ENCODE measurements around the gene SHROOM3.

Gene SHROOM3

GRCh38 chr4:76498550-76498949, 63.5 kb downstream of the SHROOM3 start:
- no peak for DNase-seq

GRCh38 chr4:76499461-76499860, 64.4 kb downstream of the SHROOM3 start:
- DNase-seq = no peak

- DNase-seq = no peak
These were observed 67.9 kb downstream of the SHROOM3 start for GRCh38 chr4:76502886-76503285.

GRCh38 chr4:76504613-76505465, 69.8 kb downstream of the SHROOM3 start:
- no peak for DNase-seq

GRCh38 chr4:76511947-76512346, 76.9 kb downstream of the SHROOM3 start:
- DNase-seq = no peak

- DNase-seq = no peak
These were observed 78.5 kb downstream of the SHROOM3 start for GRCh38 chr4:76513482-76513881.

- no peak for DNase-seq
These were observed 79.1 kb downstream of the SHROOM3 start for GRCh38 chr4:76514087-76514486.

- DNase-seq = no peak
These were observed 81.2 kb downstream of the SHROOM3 start for GRCh38 chr4:76515975-76516843.

GRCh38 chr4:76518241-76518640, 83.2 kb downstream of the SHROOM3 start:
- no peak for DNase-seq

GRCh38 chr4:76523593-76523992, 88.6 kb downstream of the SHROOM3 start:
- DNase-seq = no peak

GRCh38 chr4:76525751-76526150, 90.7 kb downstream of the SHROOM3 start:
- DNase-seq = no peak

- no peak for DNase-seq
These were observed 91.6 kb downstream of the SHROOM3 start for GRCh38 chr4:76526585-76526990.

GRCh38 chr4:76527666-76528065, 92.6 kb downstream of the SHROOM3 start:
- DNase-seq = no peak

GRCh38 chr4:76531597-76531996, 96.6 kb downstream of the SHROOM3 start:
- DNase-seq = no peak

GRCh38 chr4:76532805-76533204, 97.8 kb downstream of the SHROOM3 start:
- no peak for DNase-seq

- DNase-seq = no peak
These were observed 98.3 kb downstream of the SHROOM3 start for GRCh38 chr4:76533314-76533713.

- DNase-seq = no peak
These were observed 100.8 kb downstream of the SHROOM3 start for GRCh38 chr4:76535603-76536372.

- DNase-seq = no peak
These were observed 101.3 kb downstream of the SHROOM3 start for GRCh38 chr4:76536373-76536689.

- DNase-seq = no peak
These were observed 103.3 kb downstream of the SHROOM3 start for GRCh38 chr4:76538296-76538695.

- DNase-seq = no peak
These were observed 105.0 kb downstream of the SHROOM3 start for GRCh38 chr4:76539979-76540378.

GRCh38 chr4:76540486-76540885, 105.5 kb downstream of the SHROOM3 start:
- DNase-seq = no peak

GRCh38 chr4:76543378-76543777, 108.3 kb downstream of the SHROOM3 start:
- DNase-seq = no peak

GRCh38 chr4:76544725-76545124, 109.7 kb downstream of the SHROOM3 start:
- no peak for DNase-seq

Data from activated CD8-positive, alpha-beta memory T cell treated with anti-CD3 and anti-CD28 coated beads, Interleukin-2, amount 50 U/mL, for 4 hours (primary cell).